Measurements from ENCODE around the gene PRKCA. TPM values are rescaled to one million over a fixed set of nuclear protein-coding genes. Genes with fewer than 3 reads are reported as not detected.

The PRKCA gene
- total and polyA plus RNA-seq, 12 donors: 1.6 to 27.6 (median 10.5) TPM

- peak in 1 of 2 donors; percentile 13 for DNase-seq
- peak in 5 of 8 donors; percentile 47 to 75 (median 59) for ATAC-seq
- WGBS, 2 donors: 46 to 57% methylated on average over 5 of the region's 5 CpGs
- Histone ChIP-seq H3K9me3 (peaks cover 0 to 8% (median 0%) of the 10 kb centered on the region in 11 donors), H3K36me3 (peaks cover 0 to 3% (median 0%) of the 10 kb centered on the region in 9 donors), H3K4me3 (no peak overlapping the region), H3K4me1 (peaks cover 0 to 22% (median 5%) of the 10 kb centered on the region in 9 donors), H3K27me3 (no peaks in the 10 kb centered on the region), H3K27ac (no peak overlapping the region)
- intact Hi-C loops (cut with DNase I): no loop called here
- no peak for TF ChIP-seq CTCF (IDR thresholded peaks at IDR 0.05)
Measured at GRCh38 chr17:66682283-66682682, 379.9 kb downstream of the PRKCA start.

GRCh38 chr17:66684261-66684660, 381.8 kb downstream of the PRKCA start:
- peaks cover 0 to 24% (median 5%) of the 10 kb centered on the region in 9 donors for H3K4me1 ChIP-seq
- ATAC-seq: no peak
- DNase-seq: no peak
- no peaks in the 10 kb centered on the region for H3K9me3 ChIP-seq
- H3K27ac ChIP-seq: no peak overlapping the region
- peaks cover 0 to 18% (median 0%) of the 10 kb centered on the region in 9 donors for H3K36me3 ChIP-seq
- 81 to 89% methylated on average over 2 of the region's 2 CpGs for WGBS, 2 donors
- H3K27me3 ChIP-seq: no peaks in the 10 kb centered on the region
- intact Hi-C loops (cut with DNase I): no loop called here
- no peak for TF ChIP-seq CTCF (IDR thresholded peaks at IDR 0.05)
- no peak overlapping the region for H3K4me3 ChIP-seq

GRCh38 chr17:66684731-66685130, 382.3 kb downstream of the PRKCA start:
- ATAC-seq (no peak), DNase-seq (no peak)
- Histone ChIP-seq H3K36me3 (peaks cover 0 to 20% (median 0%) of the 10 kb centered on the region in 9 donors), H3K9me3 (no peaks in the 10 kb centered on the region), H3K27ac (no peak overlapping the region), H3K4me3 (no peak overlapping the region), H3K4me1 (peaks cover 0 to 24% (median 5%) of the 10 kb centered on the region in 9 donors), H3K27me3 (no peaks in the 10 kb centered on the region)
- TF ChIP-seq CTCF (IDR thresholded peaks at IDR 0.05): no peak
- 72 to 77% methylated on average over 2 of the region's 2 CpGs for WGBS, 2 donors
- intact Hi-C loops (cut with DNase I): no loop called here

GRCh38 chr17:66686601-66687000, 384.2 kb downstream of the PRKCA start:
- H3K36me3 ChIP-seq: peaks cover 0 to 20% (median 0%) of the 10 kb centered on the region in 9 donors
- no peak for ATAC-seq
- WGBS, 2 donors: 91 to 95% methylated on average over 6 of the region's 6 CpGs
- no peaks in the 10 kb centered on the region for H3K27me3 ChIP-seq
- intact Hi-C loops (cut with DNase I): no loop called here
- peaks cover 0 to 28% (median 5%) of the 10 kb centered on the region in 9 donors for H3K4me1 ChIP-seq
- no peak overlapping the region for H3K27ac ChIP-seq
- H3K4me3 ChIP-seq: no peak overlapping the region
- no peak for TF ChIP-seq CTCF (IDR thresholded peaks at IDR 0.05)
- H3K9me3 ChIP-seq: no peaks in the 10 kb centered on the region
- no peak for DNase-seq

Data from heart right ventricle (tissue), 16 donors.